ENCODE measurements around the gene MTCL1.

The MTCL1 gene

DNA sequence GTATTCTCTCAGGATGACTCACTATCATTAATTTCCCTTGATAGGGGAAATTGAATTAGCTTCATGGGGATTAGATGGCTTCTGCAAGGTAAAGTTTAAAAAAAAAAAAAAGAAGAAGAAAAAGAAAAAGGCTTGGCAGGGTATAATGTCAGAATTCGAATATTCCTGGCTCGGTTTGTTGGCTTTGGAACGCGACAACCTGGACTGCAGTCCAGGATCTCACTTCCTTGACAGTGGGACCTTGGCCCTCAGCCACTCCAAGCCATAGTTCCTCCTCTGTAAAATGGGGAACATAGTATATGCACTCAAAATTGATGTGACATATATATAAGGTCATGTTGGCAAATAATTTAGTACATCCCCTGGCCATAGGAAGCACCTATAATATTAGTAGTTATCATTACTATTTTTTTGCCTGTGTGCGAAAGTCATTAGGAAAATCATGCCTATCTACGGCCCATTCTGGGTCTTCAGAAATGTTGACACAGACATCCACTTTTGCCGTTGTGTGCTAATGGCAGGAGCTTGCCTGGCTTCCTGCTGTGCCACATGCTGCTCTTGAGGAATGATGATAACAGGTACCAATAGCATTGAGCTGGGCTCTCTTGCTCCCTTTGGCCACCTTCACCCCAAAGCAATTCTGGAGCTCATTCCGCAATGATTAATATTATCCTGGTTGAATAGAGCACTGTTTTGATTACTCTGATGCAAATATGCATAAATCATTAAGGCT, 97.9 kb downstream of the MTCL1 start:
- no peak for FAIRE-seq
- DNase-seq (ENCODE audit: extremely low spot score, insufficient read length, low read depth), result no peak

- FAIRE-seq, result no peak
- DNase-seq (ENCODE audit: extremely low spot score, insufficient read length, low read depth), result no peak
Measured at GRCh38 chr18:8803957-8804356, 98.6 kb downstream of the MTCL1 start.

- DNase-seq (ENCODE audit: extremely low spot score, insufficient read length, low read depth), result no peak
- FAIRE-seq, result no peak
Measured at GRCh38 chr18:8805552-8805951, 100.2 kb downstream of the MTCL1 start.

GRCh38 chr18:8806100-8806797, 100.9 kb downstream of the MTCL1 start:
- DNase-seq (ENCODE audit: extremely low spot score, insufficient read length, low read depth), result no peak
- no peak for FAIRE-seq

DNA sequence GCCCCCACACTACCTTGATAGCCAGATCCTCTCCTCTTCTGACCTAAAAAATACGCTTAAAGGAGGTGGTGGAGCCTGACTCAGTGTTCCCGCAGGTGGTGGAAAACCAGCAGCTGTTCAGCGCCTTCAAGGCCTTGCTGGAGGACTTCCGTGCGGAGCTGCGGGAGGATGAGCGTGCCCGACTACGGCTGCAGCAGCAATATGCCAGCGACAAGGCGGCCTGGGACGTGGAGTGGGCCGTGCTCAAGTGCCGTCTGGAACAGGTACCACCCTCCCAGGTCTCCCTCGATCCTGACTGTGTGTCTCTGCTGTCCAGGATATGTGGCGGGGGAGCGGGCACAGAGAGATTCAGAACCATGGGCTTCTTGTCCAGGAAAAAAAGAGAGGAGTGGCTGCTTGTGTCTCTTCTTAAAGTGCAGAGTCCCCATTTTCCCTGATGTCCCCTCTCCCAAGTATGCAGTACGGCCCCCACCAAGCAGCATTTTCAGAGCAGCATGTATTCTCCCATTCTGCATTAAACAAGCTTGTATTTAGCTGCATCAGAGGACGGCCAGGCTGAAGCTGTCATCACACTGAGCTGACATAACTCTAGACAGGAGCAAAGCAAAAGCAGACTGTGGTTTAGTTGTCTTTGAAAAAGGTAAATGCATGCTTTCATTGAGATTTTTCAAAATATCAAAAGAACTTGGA, 101.6 kb downstream of the MTCL1 start:
- FAIRE-seq (no peak), DNase-seq (ENCODE audit: extremely low spot score, insufficient read length, low read depth) (no peak)

DNA sequence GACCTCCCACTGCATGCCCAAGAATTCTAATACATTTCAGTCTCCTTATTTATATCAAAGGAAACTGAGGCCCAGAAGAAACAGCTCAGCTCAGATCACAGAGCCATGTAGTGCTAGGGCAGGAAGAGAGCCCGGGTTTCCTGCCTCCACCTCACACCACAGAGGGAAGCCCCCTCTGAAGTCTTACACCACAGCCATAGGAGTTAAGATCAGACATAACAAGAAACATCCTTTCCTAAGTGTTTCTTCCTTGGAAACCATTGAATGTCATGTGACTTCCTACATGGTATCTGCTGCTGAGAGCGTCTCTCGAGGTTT, 102.1 kb downstream of the MTCL1 start:
- DNase-seq (ENCODE audit: extremely low spot score, insufficient read length, low read depth), result no peak
- no peak for FAIRE-seq

- FAIRE-seq (no peak), DNase-seq (ENCODE audit: extremely low spot score, insufficient read length, low read depth) (no peak)
Measured at GRCh38 chr18:8808001-8808400, 102.6 kb downstream of the MTCL1 start.

- FAIRE-seq (no peak), DNase-seq (ENCODE audit: extremely low spot score, insufficient read length, low read depth) (no peak)
Measured at GRCh38 chr18:8809514-8809913, 104.2 kb downstream of the MTCL1 start.

GRCh38 chr18:8810157-8810556, 104.8 kb downstream of the MTCL1 start:
- DNase-seq (ENCODE audit: extremely low spot score, insufficient read length, low read depth) (no peak), FAIRE-seq (no peak)

DNA sequence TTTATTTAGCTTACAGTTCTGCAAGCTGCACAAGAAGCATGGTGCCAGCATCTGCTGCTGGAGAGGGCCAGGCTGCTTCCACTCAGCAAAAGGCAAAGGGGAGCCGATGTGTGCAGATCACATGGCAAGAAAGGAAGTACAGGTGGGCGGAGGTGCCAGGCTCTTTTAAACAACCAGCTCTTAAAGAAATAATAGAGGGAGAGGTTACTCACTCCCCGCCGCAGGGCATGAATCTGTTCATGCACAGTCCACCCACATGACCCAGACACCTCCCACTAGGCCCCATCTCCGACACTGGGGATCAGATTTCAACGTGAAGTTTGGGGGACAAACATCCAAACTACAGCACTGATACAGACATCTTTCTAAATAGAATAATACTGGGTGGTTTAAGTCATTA, 105.8 kb downstream of the MTCL1 start:
- no peak for DNase-seq (ENCODE audit: extremely low spot score, insufficient read length, low read depth)
- no peak for FAIRE-seq

DNA sequence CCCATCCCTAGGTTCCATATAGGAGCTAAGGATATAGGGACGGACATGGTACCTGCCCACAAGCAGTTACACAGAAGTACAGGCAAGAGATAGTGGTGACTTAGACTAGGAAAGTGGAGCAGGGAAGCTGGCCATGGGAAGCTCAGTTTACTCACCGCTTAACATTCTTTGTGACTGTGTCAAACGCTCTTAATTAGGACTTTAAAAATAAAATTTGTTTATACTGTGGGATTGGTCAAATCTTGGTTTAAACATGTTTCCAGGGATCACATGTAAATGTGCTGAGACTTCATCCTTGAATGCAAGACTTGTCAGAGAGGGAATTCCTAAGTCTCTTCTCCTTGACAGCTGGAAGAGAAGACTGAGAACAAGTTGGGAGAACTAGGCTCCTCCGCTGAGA, 107.3 kb downstream of the MTCL1 start:
- FAIRE-seq (no peak), DNase-seq (ENCODE audit: extremely low spot score, insufficient read length, low read depth) (no peak)

DNA sequence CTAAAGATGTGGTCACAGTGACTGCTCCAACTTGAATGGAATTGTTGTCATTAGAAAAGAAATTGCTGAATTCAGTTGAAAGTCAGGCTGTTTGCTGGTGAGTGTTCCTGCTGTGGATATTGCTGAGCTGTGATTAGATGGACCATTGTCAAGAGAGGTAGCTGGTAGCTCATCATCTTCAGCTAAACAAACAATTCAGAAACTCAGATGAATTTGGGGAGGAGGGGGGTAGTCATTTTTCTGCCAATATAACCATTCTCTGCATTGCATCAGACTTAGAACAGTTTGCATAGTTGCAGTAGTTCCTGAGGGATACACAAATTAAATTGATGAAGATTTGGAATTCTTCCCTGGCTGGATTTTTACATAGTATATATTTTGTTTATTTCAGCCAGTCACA, 108.3 kb downstream of the MTCL1 start:
- DNase-seq (ENCODE audit: extremely low spot score, insufficient read length, low read depth) (no peak), FAIRE-seq (no peak)

DNA sequence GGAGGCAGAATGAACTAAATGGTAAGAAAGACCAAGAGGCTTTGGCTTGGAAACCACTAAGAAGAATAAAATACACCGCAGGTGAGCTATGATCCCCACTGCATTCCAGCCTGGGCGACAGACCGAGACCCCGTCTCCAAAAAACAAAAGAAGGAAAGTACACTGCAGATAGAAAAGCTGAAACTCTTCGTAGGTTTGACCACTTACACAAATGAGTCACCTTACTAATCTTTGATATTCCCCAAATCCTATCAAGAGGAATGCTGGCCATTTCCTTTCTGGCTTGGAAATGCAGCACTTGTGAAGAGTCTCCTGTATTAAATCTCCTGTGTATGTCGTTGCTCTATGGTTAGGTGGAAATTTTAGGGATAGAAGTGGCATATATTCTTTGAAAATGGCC, 108.8 kb downstream of the MTCL1 start:
- FAIRE-seq (no peak), DNase-seq (ENCODE audit: extremely low spot score, insufficient read length, low read depth) (no peak)

DNA sequence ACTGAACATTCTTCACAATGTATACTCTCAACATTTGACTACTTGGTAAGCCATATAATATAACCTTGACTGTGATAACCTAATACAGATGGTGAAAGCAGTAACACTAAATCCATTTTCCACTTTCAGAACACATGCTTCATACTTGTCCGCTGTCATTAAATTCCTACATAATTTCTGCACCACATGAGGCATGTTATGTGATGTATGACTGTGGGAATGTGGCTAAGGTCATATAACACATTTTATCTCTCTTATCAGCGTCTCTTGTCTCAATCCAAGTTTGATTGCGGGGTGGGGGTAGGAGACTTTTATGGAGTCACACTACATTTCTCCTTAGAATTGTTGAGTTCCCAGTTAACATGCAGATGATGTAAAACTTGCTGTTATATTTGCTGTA, 110.9 kb downstream of the MTCL1 start:
- FAIRE-seq (no peak), DNase-seq (ENCODE audit: extremely low spot score, insufficient read length, low read depth) (no peak)

DNA sequence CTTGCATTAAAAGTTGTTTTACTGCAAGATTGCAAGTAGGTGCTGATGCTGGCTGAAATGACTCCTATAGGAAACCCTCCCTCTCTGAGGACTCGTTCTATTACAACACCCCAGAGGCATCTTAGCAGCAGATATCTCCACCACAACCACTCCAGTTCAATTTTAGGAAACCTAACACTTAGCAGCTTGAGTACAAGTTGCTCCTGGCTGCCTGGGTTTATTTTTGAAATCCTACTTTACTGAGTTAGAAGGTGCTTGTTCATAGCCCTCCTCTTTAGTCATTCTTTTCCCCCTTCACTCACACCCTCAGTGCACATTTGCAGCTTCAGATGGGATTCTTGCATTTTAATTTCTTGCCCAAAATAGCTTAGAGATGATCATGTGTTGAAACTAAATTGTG, 111.5 kb downstream of the MTCL1 start:
- FAIRE-seq (no peak), DNase-seq (ENCODE audit: extremely low spot score, insufficient read length, low read depth) (no peak)

- FAIRE-seq (no peak), DNase-seq (ENCODE audit: extremely low spot score, insufficient read length, low read depth) (no peak)
Measured at GRCh38 chr18:8818982-8819381, 113.6 kb downstream of the MTCL1 start.

- DNase-seq (ENCODE audit: extremely low spot score, insufficient read length, low read depth), result no peak
- no peak for FAIRE-seq
Measured at GRCh38 chr18:8820396-8821082, 115.2 kb downstream of the MTCL1 start.

DNA sequence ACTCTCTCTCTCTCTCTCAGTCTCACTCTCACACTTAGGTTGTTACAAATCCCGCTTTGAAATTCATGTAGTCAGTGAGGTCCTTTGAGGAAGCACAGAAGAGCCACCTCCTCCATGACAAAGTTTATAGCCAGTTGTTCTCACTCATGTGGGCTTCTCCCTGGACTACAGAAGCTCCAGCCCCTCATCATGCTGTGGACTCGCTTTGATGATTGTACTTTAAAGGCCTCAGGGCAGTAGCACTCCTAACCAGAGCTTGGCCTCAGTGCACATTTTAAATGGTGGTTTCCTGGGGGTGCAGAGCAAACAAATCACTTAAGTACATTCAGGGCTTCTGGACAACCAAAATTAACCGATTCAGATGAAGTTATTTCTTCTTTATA, 115.7 kb downstream of the MTCL1 start:
- no peak for FAIRE-seq
- no peak for DNase-seq (ENCODE audit: extremely low spot score, insufficient read length, low read depth)

GRCh38 chr18:8821531-8821930, 116.2 kb downstream of the MTCL1 start:
- FAIRE-seq (no peak), DNase-seq (ENCODE audit: extremely low spot score, insufficient read length, low read depth) (no peak)

GRCh38 chr18:8822643-8823042, 117.3 kb downstream of the MTCL1 start:
- no peak for DNase-seq (ENCODE audit: extremely low spot score, insufficient read length, low read depth)
- no peak for FAIRE-seq

- FAIRE-seq (no peak), DNase-seq (ENCODE audit: extremely low spot score, insufficient read length, low read depth) (no peak)
Measured at GRCh38 chr18:8823530-8823929, 118.2 kb downstream of the MTCL1 start.
